ENCODE data around the gene DZIP1. TPM values are rescaled to one million over a fixed set of nuclear protein-coding genes. Genes with fewer than 3 reads are reported as not detected.

Gene DZIP1
- total and polyA plus RNA-seq, 2 of the 13 experiments (the other 11 are each of a cell fraction or from before 2014, with no cell fraction given): 11.0 to 36.7 TPM

- Histone ChIP-seq H3K9ac (ENCODE audit: insufficient read depth, low read depth, low read length) (no peak overlapping the region), H3K79me2 (ENCODE audit: insufficient read depth, low read length) (no peaks in the 10 kb centered on the region), H3K27ac (ENCODE audit: extremely low read length, insufficient read depth, low read length) (no peak overlapping the region), H3K4me1 (ENCODE audit: insufficient read depth, low read length) (peaks cover 34% of the 10 kb centered on the region), H3K9me3 (ENCODE audit: low read length) (no peaks in the 10 kb centered on the region), H3K4me3 (replicated peaks in 1 of 3; ENCODE audit: insufficient read depth in 1 of 3, low read depth in 2 of 3, low read length in 3 of 3) (no peak overlapping the region), H3K36me3 (replicated peaks in 1 of 2; ENCODE audit: control insufficient read depth in 1 of 2, insufficient read depth in 2 of 2, low read length in 2 of 2) (no peaks in the 10 kb centered on the region), H4K20me1 (ENCODE audit: insufficient read depth, low read length) (no peaks in the 10 kb centered on the region), H3K27me3 (ENCODE audit: control insufficient read depth in 1 of 2, insufficient read depth in 2 of 2, low read length in 2 of 2) (no peaks in the 10 kb centered on the region), H3K4me2 (ENCODE audit: low read depth, low read length) (peak overlapping the region; percentile 38; the same call in 1 of the 2 replicates), H2AFZ (ENCODE audit: low read length) (no peak overlapping the region)
- no peak for FAIRE-seq
- intact Hi-C loops (cut with micrococcal nuclease; ENCODE audit: unreplicated experiment): loop anchor here (5.0 kb wide), 1 partner anchor 127 kb away; no protein-coding TSS in a partner anchor
- WGBS (ENCODE audit: low lambda C conversion rate): 0% methylated on average over 3 of the region's 3 CpGs
- ATAC-seq: peak; percentile 94
- in situ Hi-C loops (cut with HindIII; ENCODE audit: extremely low pct_ligation_motif_present, low pct_unique_long_range_greater_than_20kb): no loop called here
- no TSS peak for BruUV-seq (replicated peaks)
- POLR2A ChIA-PET: interaction anchor here (0.6 kb wide), 1 partner anchor 1723 kb away, joined by 3 read pairs; no protein-coding TSS in a partner anchor
- CTCF ChIA-PET (ENCODE audit: low intra/inter-chr PET ratio, low total read pairs): no interaction called here
- peak; percentile 84 for DNase-seq (ENCODE audit: low spot score)
- TF ChIP-seq FOXP1 (IDR thresholded peaks at IDR 0.05): peak; percentile 56; the same call in 1 of the 2 replicates
- TF ChIP-seq FOXP1 (CRISPR knock-in tag; IDR thresholded peaks at IDR 0.05): peak; percentile 52; the same call in 1 of the 2 replicates
- peak; percentile 72 for TF ChIP-seq ARID5B (CRISPR knock-in tag; IDR thresholded peaks at IDR 0.05)
- peak; percentile 57; the same call in 1 of the 2 replicates for TF ChIP-seq AHDC1 (CRISPR knock-in tag; IDR thresholded peaks at IDR 0.05; ENCODE audit: borderline replicate concordance)
- TF ChIP-seq SALL1 (CRISPR knock-in tag; IDR thresholded peaks at IDR 0.05): peak; percentile 72
- TF ChIP-seq ZNF275 (CRISPR knock-in tag; IDR thresholded peaks at IDR 0.05; ENCODE audit: borderline replicate concordance): no peak
- TF ChIP-seq FOSL1 (CRISPR knock-in tag; IDR thresholded peaks at IDR 0.05; ENCODE audit: borderline replicate concordance): peak; percentile 81
- no peak for TF ChIP-seq MLLT10 (CRISPR knock-in tag; IDR thresholded peaks at IDR 0.05)
- TF ChIP-seq JUND (CRISPR knock-in tag; IDR thresholded peaks at IDR 0.05): peak; percentile 79
- no peak for TF ChIP-seq ZC3H13 (CRISPR knock-in tag; IDR thresholded peaks at IDR 0.05)
- peak in 1 of 2 experiments; percentile 56; a peak in 1 of 4 replicates for TF ChIP-seq EP300 (IDR thresholded peaks at IDR 0.05; ENCODE audit: low read depth in 2 of 2, low read length in 2 of 2)
- TF ChIP-seq EP300 (CRISPR knock-in tag; IDR thresholded peaks at IDR 0.05; ENCODE audit: borderline replicate concordance): no peak; the same call in 1 of the 2 replicates
- peak; percentile 98 for TF ChIP-seq ZKSCAN5 (CRISPR knock-in tag; IDR thresholded peaks at IDR 0.05)
- TF ChIP-seq HNF4A (CRISPR knock-in tag; IDR thresholded peaks at IDR 0.05): peak; percentile 24; the same call in 1 of the 2 replicates
- peak; percentile 65; the same call in 1 of the 2 replicates for TF ChIP-seq FOXK1 (CRISPR knock-in tag; IDR thresholded peaks at IDR 0.05; ENCODE audit: borderline replicate concordance, low read depth)
Measured at GRCh38 chr13:95535243-95535642, 109.3 kb downstream of the DZIP1 start.

Data from HepG2 (cell line).